ENCODE measurements around the gene SPANXD. TPM values are rescaled to one million over a fixed set of nuclear protein-coding genes. Genes with fewer than 3 reads are reported as not detected.
"Not testable (repeated sequence)": the region's sequence is repeated elsewhere in the genome, so short reads cannot be mapped to it uniquely, and the experiment has no call there.

The SPANXD gene
- not detected for total RNA-seq

- DNase-seq (ENCODE audit: low spot score); H3K4me1 ChIP-seq (ENCODE audit: control insufficient read depth in 1 of 2, low read depth in 2 of 2); H3K36me3 ChIP-seq; H3K27ac ChIP-seq; H3K4me3 ChIP-seq; ATAC-seq (ENCODE audit: insufficient number of reproducible peaks, low FRiP score, low read depth); H3K27me3 ChIP-seq (replicated peaks; ENCODE audit: insufficient read depth); H3K9me3 ChIP-seq: not testable (repeated sequence)
These were observed at the start of gene SPANXD for GRCh38 chrX:141698639-141699038. Gene SPANXD (minus strand): TSS chrX:141698739. CDS start chrX:141698405, 334 bp downstream.

DNA sequence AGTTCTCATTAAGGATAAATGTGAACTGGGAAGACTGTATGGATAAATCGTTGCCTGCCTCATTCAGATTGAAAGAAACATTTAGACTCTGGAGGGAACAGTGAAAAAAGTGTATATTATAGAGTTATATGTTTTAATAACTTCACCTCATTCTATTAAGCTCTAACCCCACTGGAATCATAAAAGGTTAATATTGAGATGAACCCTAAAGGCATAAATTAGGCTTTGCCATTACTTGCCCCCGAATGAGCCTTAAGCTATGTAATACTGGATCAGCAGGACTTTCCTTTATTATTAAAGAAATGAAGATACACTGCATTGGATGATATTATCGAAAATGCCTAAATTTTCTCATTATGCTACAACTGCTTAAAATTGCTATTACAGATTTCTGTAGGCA, 44.1 kb upstream of the SPANXD start:
- Histone ChIP-seq H3K4me1 (ENCODE audit: control insufficient read depth in 1 of 2, low read depth in 2 of 2) (no peaks in the 10 kb centered on the region), H3K4me3 (no peak overlapping the region)
- ATAC-seq (ENCODE audit: insufficient number of reproducible peaks, low FRiP score, low read depth) = no peak

DNA sequence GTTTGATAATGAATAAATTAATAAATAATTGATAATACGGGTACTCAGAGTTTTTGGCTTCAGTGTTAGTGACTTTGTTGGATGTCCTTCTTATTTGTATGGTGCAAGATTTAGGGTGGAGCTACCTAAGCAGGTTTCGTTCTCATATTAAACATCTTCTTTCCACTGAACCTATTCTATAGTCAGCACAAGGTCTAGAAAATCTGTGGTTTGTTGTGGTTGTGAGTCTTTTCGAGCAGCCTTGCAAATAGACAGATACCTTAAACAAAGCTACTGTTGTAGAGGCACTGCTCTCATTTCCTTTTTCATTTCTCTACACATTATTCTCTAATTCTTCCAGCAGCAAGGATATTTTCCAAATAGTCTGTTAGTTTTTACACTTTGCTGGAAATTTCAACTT, 38.1 kb upstream of the SPANXD start:
- no peak for ATAC-seq (ENCODE audit: insufficient number of reproducible peaks, low FRiP score, low read depth)
- no peaks in the 10 kb centered on the region for H3K4me1 ChIP-seq (ENCODE audit: control insufficient read depth in 1 of 2, low read depth in 2 of 2)

More for the DNA sequence above, 44.1 kb upstream of the SPANXD start:
- no peak for TF ChIP-seq CTCF (IDR thresholded peaks at IDR 0.05)
- no peaks in the 10 kb centered on the region for H3K36me3 ChIP-seq
- DNase-seq (ENCODE audit: low spot score) = no peak
- no peak overlapping the region for H3K27ac ChIP-seq
- H3K9me3 ChIP-seq = no peaks in the 10 kb centered on the region
- no peaks in the 10 kb centered on the region for H3K27me3 ChIP-seq (replicated peaks; ENCODE audit: insufficient read depth)

GRCh38 chrX:141733371-141733770, 34.8 kb upstream of the SPANXD start:
- Histone ChIP-seq H3K4me1 (ENCODE audit: control insufficient read depth in 1 of 2, low read depth in 2 of 2) (no peaks in the 10 kb centered on the region), H3K27ac (no peak overlapping the region), H3K36me3 (no peaks in the 10 kb centered on the region), H3K4me3 (no peak overlapping the region), H3K9me3 (no peaks in the 10 kb centered on the region), H3K27me3 (replicated peaks; ENCODE audit: insufficient read depth) (no peaks in the 10 kb centered on the region)
- ATAC-seq (ENCODE audit: insufficient number of reproducible peaks, low FRiP score, low read depth) = no peak
- no peak for DNase-seq (ENCODE audit: low spot score)
- no peak for TF ChIP-seq CTCF (IDR thresholded peaks at IDR 0.05)

More for the DNA sequence above, 38.1 kb upstream of the SPANXD start:
- no peaks in the 10 kb centered on the region for H3K27me3 ChIP-seq (replicated peaks; ENCODE audit: insufficient read depth)
- no peaks in the 10 kb centered on the region for H3K9me3 ChIP-seq
- H3K36me3 ChIP-seq = no peaks in the 10 kb centered on the region
- H3K27ac ChIP-seq = no peak overlapping the region
- no peak for DNase-seq (ENCODE audit: low spot score)
- no peak for TF ChIP-seq CTCF (IDR thresholded peaks at IDR 0.05)
- H3K4me3 ChIP-seq = no peak overlapping the region

DNA sequence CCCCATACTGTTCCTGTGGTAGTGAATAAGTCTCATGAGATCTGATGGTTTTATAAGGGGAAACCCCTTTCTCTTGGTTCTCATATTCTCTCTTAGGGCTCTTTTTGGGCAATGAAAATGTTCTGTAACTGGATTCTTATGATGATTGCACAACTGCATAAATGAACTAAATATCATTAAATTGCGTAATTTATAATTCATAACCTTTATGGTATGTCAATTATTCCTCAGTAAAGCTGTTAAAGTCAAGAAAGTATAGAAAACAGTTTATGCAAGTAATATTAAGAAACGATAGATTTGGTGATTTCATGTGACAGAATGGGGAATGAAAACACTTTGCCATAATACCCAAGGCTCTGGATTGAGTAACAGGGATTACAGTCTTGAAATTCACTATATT, 33.5 kb upstream of the SPANXD start:
- Histone ChIP-seq H3K9me3 (no peaks in the 10 kb centered on the region), H3K27me3 (replicated peaks; ENCODE audit: insufficient read depth) (no peaks in the 10 kb centered on the region), H3K4me3 (no peak overlapping the region), H3K27ac (no peak overlapping the region), H3K4me1 (ENCODE audit: control insufficient read depth in 1 of 2, low read depth in 2 of 2) (no peaks in the 10 kb centered on the region), H3K36me3 (no peaks in the 10 kb centered on the region)
- ATAC-seq (ENCODE audit: insufficient number of reproducible peaks, low FRiP score, low read depth) (no peak), DNase-seq (ENCODE audit: low spot score) (no peak)
- no peak for TF ChIP-seq CTCF (IDR thresholded peaks at IDR 0.05)

DNA sequence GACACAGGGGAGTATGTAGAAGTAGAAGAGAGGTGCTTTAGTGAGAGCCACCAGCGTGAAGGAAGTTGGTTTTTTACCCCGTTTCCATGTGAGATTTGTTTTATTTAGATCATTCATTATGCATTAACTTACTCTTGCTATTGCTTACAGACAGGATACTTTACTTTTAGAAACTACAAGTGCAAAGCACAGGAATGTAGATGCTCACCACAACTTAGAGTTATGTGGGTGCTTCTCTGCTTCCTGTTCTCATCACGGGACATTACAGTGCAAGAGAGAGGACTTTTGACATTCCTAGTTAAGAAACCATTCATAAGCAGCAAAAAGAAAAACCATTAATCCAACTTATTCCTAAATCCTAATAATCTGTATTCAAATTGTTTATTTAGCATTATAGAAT, 25.6 kb upstream of the SPANXD start:
- DNase-seq (ENCODE audit: low spot score) (no peak), ATAC-seq (ENCODE audit: insufficient number of reproducible peaks, low FRiP score, low read depth) (no peak)
- Histone ChIP-seq H3K4me1 (ENCODE audit: control insufficient read depth in 1 of 2, low read depth in 2 of 2) (no peaks in the 10 kb centered on the region), H3K9me3 (no peaks in the 10 kb centered on the region), H3K27me3 (replicated peaks; ENCODE audit: insufficient read depth) (no peaks in the 10 kb centered on the region), H3K36me3 (no peaks in the 10 kb centered on the region), H3K4me3 (no peak overlapping the region), H3K27ac (no peak overlapping the region)
- TF ChIP-seq CTCF (IDR thresholded peaks at IDR 0.05) = no peak
